HAP-1 (cell line): Measurements from ENCODE around the gene FBXL14.

ENCODE experiments used
- DNase-seq, 2 experiments: peaks; one replicate each; pipeline ENCODE4 v3.0.0-alpha.2; 2016 to 2020; ENCODE audit warnings: low spot score in 2 of 2
- H3K27me3 ChIP-seq: fragments of 250-450 bp; sonication (Bioruptor Pico); 2 replicates; pipeline ENCODE4 v1.5.1; 2020; ENCODE audit warnings: low read depth, mild to moderate bottlenecking, moderate library complexity
- H3K36me3 ChIP-seq: fragments of 250-450 bp; sonication (Bioruptor Pico); replicated peaks from 2 replicates; pipeline ENCODE4 v1.5.1; 2020; ENCODE audit warnings: mild to moderate bottlenecking
- H3K4me1 ChIP-seq: fragments of 250-450 bp; sonication (Bioruptor Pico); 2 replicates; pipeline ENCODE4 v1.5.1; 2020; ENCODE audit warnings: mild to moderate bottlenecking
- H3K4me3 ChIP-seq: fragments of 250-450 bp; sonication (Bioruptor Pico); 2 replicates; pipeline ENCODE4 v1.5.1; 2020; ENCODE audit warnings: mild to moderate bottlenecking, moderate library complexity
- H3K9me3 ChIP-seq: fragments of 250-450 bp; sonication (Bioruptor Pico); 2 replicates; pipeline ENCODE4 v1.5.1; 2020; ENCODE audit warnings: mild to moderate bottlenecking, moderate library complexity
- in situ Hi-C: fragments of 300-500 bp; cut with MboI; formaldehyde crosslinking; loops from 3 replicates; pipeline ENCODE4 v1.14.3; 2020; ENCODE audit warnings: low sequenced_read_pairs, inconsistent platforms, mixed read lengths

Gene FBXL14

DNA sequence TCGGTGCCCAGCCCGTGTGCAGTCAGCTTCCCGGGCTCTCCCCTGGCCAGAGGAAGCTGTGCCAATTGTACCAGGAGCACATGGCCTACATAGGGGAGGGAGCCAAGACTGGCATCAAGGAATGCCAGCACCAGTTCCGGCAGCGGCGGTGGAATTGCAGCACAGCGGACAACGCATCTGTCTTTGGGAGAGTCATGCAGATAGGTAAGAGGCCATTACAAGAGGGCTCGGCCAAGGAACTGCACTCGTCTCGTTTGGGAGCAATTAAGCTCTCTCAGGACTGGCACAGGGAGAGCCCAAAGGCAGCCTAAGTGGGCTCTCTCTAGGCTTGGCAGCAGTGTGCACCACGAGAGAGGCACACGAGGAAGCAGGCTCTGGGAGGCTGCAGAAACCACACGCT, 38.3 kb upstream of the FBXL14 start:
- in situ Hi-C loops, result loop anchor here (25.0 kb wide), 1 partner anchor 955 kb away; no protein-coding TSS in a partner anchor
- peaks cover 10% of the 10 kb centered on the region; the same call in 1 of the 2 replicates for H3K4me1 ChIP-seq
- H3K36me3 ChIP-seq, result no peaks in the 10 kb centered on the region
- H3K9me3 ChIP-seq, result no peaks in the 10 kb centered on the region
- no peak overlapping the region for H3K4me3 ChIP-seq
- no peak for DNase-seq
- no peaks in the 10 kb centered on the region; the same call in 1 of the 2 replicates for H3K27me3 ChIP-seq

DNA sequence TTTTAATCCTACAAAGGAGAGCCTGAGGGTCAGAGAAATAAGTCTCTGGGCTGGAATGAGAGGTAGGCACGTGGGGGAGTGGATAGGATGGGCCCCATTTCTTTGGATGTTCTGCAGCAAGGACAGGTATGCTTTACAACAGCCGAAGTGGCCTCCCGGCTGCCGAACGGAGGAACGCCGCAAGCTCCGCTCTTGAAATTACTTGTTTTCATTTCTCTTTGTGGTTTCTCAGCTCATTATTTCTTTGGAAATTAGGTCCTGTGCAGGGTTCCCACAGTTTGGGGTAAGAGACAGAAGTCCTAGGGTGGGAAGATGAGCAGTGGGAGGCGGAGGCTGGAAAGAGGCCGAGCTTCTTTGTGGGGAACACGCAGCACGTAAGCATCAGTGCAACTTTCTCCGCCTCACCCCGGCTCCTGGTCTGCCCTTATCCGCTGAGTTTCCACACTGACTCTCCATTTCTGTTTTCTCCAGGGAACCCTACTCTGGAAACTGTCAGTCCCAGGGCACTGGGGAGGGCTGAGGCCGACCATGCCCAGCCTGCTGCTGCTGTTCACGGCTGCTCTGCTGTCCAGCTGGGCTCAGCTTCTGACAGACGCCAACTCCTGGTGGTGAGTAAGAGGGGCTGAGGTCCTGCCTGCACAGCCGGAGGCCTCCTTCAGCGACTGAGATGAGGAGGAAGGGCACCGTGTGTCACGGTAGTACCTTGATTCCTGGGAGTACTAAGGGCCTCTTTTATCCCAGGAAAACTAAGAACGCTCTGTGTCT, 36.6 kb upstream of the FBXL14 start:
- Histone ChIP-seq H3K4me1 (peaks cover 10% of the 10 kb centered on the region; the same call in 1 of the 2 replicates), H3K27me3 (no peaks in the 10 kb centered on the region; the same call in 1 of the 2 replicates), H3K4me3 (no peak overlapping the region), H3K9me3 (no peaks in the 10 kb centered on the region), H3K36me3 (no peaks in the 10 kb centered on the region)
- DNase-seq, result no peak
- in situ Hi-C loops, result loop anchor here (25.0 kb wide), 1 partner anchor 956 kb away; no protein-coding TSS in a partner anchor

DNA sequence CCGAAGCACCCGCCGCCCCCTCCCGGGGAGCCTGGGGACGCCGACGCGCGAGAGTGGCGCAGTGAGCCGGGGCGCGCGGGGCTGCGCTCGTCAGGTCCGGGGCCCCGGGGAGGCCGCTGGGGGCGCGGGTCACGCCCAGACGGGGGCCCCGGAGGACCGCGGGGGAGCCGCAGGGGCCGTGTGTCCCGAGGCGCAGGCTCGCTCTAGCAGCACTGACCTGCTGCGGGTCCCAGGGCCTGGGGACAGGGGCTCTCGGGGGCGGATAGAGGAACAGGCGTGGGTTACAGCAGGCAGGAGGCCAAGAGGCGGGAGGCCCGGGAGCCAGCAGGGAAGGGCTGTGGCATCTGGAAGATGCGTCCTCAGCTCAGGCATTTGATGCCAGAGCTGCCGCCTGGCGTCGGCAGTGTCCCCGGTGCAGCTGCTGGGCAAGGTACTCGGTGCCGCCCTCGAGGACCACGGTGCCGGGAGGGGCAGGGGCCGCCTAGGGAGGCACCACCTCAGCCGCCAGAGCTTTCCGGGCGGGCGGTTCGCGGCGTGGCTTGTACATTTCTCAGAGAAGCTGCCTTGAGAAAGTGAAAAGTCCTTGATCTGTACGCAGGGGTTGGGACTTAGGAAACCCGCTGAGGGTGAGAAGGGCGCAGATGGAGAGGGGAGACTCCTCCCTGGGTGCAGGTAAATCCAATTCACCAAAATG, 35.9 kb upstream of the FBXL14 start:
- H3K4me1 ChIP-seq, result peaks cover 13% of the 10 kb centered on the region
- DNase-seq, result peak in 1 of 2 experiments; percentile 24
- peak overlapping the region; percentile 28 for H3K4me3 ChIP-seq
- in situ Hi-C loops, result loop anchor here (25.0 kb wide), 1 partner anchor 957 kb away; no protein-coding TSS in a partner anchor
- no peaks in the 10 kb centered on the region for H3K9me3 ChIP-seq
- H3K27me3 ChIP-seq, result no peaks in the 10 kb centered on the region; the same call in 1 of the 2 replicates
- H3K36me3 ChIP-seq, result no peaks in the 10 kb centered on the region

DNA sequence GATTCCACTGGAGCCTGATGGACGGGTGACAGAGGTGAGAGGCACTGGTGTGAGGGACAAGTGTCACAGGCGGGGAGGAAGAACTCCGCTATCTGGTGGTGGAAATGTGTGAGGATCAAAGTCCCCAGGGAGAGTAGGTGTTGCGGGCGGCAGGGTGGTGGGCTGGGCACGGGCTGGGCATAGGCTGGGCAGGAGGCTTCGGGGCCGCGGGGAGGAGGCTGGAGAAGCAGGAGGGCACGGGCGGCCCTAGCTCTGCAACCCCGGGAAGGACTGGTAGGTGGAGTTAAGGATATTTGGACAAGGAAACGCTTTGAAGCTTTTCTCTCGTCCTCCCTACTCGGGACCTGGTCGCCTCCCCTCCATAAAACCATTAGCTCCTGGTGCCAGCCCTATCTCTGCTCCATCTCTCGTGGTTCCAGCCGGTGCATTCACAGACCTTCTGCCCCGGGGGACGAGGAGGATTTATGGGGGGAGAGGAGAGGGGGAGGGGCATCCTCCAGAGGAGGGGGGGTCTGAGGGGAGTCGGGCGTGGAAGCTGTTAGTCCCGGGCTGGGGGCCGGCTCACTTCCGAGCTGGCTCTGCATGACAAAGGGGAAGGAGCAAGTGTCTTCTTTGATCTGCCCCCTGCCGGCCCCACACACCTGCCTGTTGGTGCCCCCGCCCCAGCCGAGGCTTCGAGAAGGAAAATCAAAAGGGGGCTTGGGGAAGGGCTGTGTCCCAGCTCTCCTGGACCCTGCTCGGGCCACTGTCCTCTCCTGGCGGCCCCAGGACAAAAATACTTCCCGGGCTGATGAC, 35.2 kb upstream of the FBXL14 start:
- H3K27me3 ChIP-seq, result no peaks in the 10 kb centered on the region; the same call in 1 of the 2 replicates
- peaks cover 18% of the 10 kb centered on the region for H3K4me1 ChIP-seq
- peak in 1 of 2 experiments; percentile 53 for DNase-seq
- no peaks in the 10 kb centered on the region for H3K9me3 ChIP-seq
- H3K36me3 ChIP-seq, result no peaks in the 10 kb centered on the region
- in situ Hi-C loops, result loop anchor here (25.0 kb wide), 1 partner anchor 958 kb away; no protein-coding TSS in a partner anchor
- peak overlapping the region; percentile 28 for H3K4me3 ChIP-seq

DNA sequence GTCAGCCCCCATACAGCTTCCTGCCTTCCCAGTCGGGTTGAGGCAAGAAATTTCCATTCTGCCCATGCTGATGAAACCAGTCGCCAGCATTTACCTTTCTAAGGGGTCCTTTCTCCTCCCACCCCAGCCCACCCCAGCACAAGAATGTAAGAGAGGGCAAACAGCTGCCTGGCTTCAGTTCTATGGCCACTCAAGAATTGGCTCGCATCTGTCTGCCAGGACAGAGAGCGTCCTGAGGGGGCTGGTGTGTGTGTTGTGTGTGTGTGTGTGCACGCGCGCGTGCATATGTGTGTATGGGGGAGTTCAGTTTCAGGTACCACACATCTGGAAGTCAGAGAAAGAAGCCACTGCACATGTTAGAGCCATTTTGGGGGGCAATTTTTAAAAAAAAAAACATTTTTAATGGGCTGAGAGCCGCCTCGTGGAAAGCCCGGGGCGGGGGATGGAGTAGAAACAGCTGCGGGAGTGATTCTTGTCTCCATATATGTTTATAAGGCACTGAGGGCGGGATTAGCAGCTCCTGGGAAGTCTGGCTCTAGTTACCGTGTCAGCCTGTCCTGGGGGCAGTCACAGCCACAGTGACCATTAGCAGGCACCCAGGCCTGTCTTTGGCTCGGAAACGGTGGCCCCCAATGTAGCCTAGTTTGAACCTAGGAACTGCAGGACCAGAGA, 34.4 kb upstream of the FBXL14 start, which contains the start of gene WNT5B:
Gene WNT5B, plus strand, starts transcription at position 566 of the 672 bp plus-strand sequence. CDS start 2,124 bp downstream, outside the sequence.
- H3K4me3 ChIP-seq, result peak within 1 kb of the TSS; percentile 28
- H3K36me3 ChIP-seq, result no peaks in the 10 kb centered on the region
- no peaks in the 10 kb centered on the region for H3K9me3 ChIP-seq
- DNase-seq, result no peak
- in situ Hi-C loops, result loop anchor here (25.0 kb wide), 1 partner anchor 958 kb away; no protein-coding TSS in a partner anchor
- H3K4me1 ChIP-seq, result peaks cover 18% of the 10 kb centered on the region
- no peaks in the 10 kb centered on the region; the same call in 1 of the 2 replicates for H3K27me3 ChIP-seq

DNA sequence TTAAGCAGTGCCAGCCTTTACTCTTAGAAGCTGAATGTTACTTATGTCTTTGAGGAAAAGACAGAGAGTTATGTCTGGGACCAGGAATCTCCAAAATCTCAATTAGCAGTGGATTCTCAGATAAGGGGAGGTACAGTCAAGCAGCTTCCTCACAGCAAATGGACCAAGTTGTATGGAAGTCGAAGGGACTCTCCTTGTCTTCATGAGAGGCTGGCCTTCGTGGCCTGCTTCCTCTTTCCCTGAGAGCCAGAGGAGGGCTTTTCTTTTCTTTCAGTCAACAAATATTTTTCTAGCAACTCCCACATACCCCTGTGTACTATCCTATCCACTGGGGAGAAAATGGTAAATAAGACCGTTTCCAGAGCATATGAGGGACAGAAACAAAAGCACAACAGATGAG, 28.0 kb upstream of the FBXL14 start:
- H3K36me3 ChIP-seq, result no peaks in the 10 kb centered on the region
- DNase-seq, result no peak
- H3K4me1 ChIP-seq, result peaks cover 11% of the 10 kb centered on the region
- in situ Hi-C loops, result no loop called here
- no peaks in the 10 kb centered on the region for H3K9me3 ChIP-seq
- no peaks in the 10 kb centered on the region for H3K27me3 ChIP-seq
- H3K4me3 ChIP-seq, result no peak overlapping the region

DNA sequence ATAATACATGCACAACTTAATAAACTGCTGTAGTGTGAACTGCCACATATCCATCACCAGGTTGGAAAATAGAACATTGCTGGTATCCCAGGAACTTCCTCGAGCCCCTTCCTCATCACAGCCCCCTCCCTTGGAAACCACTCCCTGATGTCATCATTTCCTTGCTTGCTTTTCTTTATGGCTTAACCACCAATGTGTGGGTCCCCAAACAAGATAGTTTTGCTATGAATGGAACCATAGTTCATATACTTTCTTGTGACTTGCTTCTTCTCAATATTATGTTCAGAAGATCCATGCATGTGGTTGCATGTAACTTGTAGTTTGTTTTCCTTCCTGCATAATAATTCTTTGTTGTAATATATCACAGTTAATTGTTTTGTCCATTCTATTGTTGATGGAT, 25.7 kb upstream of the FBXL14 start:
- peaks cover 5% of the 10 kb centered on the region for H3K4me1 ChIP-seq

DNA sequence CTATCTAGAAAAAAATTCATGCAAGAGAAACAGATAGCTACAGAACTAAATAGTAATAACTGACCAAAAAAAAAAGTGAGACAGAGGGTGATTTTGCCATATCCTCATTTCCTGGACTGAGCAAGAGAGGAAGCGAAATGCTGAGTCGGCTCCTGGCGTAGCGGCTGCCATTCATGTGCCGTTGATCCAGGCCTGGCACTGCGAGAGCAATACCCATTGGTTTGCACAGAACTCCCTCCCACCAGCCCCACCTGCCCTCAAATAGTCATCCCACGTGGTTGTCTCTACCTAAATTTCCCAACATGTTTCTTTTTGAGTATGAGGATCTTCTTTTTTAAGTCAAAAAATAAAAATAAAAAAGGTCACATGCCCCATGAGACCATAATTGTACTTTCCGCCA, 25.2 kb upstream of the FBXL14 start:
- H3K4me1 ChIP-seq, result peaks cover 3% of the 10 kb centered on the region
- in situ Hi-C loops, result no loop called here
- no peak for DNase-seq
- no peaks in the 10 kb centered on the region for H3K9me3 ChIP-seq
- H3K4me3 ChIP-seq, result no peak overlapping the region
- no peaks in the 10 kb centered on the region for H3K27me3 ChIP-seq
- no peaks in the 10 kb centered on the region for H3K36me3 ChIP-seq

More for the DNA sequence above, 25.7 kb upstream of the FBXL14 start:
- H3K36me3 ChIP-seq, result no peaks in the 10 kb centered on the region
- in situ Hi-C loops, result no loop called here
- no peak overlapping the region for H3K4me3 ChIP-seq
- DNase-seq, result no peak
- H3K9me3 ChIP-seq, result no peaks in the 10 kb centered on the region
- no peaks in the 10 kb centered on the region for H3K27me3 ChIP-seq

DNA sequence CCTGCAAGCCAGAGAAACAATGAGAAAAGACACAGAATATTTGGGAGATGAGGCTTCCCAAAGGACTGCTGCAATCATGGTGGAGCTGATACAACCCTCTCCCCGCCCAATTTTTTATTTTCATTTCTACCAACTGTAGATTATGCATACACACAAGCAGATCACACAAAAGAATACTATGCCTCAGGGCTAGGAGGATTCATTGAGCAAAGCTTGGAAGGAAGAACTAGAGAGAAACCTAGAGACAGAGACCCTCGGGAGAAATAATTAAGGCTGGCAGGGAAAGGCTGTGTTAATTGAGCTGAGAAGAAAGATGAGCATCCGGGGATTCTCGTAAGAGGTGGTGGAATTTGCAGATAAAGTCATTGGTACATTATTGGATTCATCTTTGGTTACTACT, 24.8 kb upstream of the FBXL14 start:
- no peaks in the 10 kb centered on the region for H3K27me3 ChIP-seq
- no peaks in the 10 kb centered on the region for H3K9me3 ChIP-seq
- no peak overlapping the region for H3K4me3 ChIP-seq
- H3K4me1 ChIP-seq, result peaks cover 3% of the 10 kb centered on the region; the same call in 1 of the 2 replicates
- in situ Hi-C loops, result no loop called here
- no peak for DNase-seq
- H3K36me3 ChIP-seq, result no peaks in the 10 kb centered on the region

DNA sequence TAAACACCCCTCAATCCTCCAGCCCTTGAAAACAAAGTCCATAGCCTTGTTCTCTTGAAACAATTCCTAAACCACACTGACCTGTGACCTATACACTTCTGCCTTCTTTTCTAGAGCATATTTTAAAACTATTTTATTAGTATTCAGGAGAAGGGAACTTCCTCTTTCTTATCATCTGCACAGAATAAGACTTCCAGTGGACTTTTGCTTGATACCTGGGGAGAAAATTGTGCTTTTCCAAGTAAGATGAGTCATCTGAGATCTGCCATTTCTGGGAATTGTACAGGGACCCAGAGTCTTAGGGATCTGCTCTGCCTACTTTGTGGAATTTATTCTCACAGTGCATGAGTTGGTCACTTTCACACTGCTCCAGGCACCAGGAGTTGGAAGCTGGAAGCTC, 24.1 kb upstream of the FBXL14 start:
- peaks cover 3% of the 10 kb centered on the region; the same call in 1 of the 2 replicates for H3K4me1 ChIP-seq
- no peak for DNase-seq
- in situ Hi-C loops, result no loop called here
- H3K9me3 ChIP-seq, result no peaks in the 10 kb centered on the region
- H3K27me3 ChIP-seq, result no peaks in the 10 kb centered on the region
- no peaks in the 10 kb centered on the region for H3K36me3 ChIP-seq
- no peak overlapping the region for H3K4me3 ChIP-seq

DNA sequence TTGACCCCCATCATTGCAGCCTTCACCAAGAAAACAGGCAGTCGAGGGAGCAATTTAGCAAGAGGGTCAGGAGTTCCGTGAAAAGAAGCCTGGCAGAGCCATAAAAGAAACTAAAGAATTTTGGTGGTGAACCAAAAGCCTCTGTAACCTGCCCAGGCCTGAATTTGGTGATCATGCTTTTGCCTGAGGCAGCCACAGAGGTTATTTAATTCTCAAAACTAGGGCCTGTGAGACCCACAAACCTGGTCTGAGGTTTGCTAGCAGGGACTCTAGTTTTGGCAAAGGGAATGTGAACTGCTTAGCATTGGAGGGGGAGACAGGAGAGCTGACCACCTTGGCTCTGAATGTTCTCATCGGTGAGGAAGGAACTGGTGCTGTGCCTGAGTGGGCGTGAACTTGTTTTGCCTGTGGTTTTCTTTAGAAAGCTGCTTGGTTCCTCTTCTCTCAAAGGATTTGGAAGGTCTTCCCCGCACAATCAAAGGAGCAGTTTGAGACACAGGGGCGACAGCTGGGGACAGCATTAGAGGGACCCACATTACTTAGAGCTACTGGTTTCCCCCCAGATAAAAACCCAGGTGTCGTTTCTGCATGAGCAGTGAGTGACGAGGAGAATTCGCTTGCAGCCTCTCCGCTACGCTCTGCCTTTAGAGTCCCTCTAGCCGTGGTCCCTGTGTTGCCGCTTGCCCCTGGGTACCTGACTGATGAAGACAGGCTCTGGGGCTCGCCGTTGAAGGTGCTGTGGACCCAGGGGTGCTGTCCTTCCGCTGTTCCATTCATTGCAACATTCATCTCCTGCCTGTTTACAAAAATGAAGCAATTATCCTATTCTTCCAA, 22.1 kb upstream of the FBXL14 start:
- no peak overlapping the region for H3K4me3 ChIP-seq
- in situ Hi-C loops, result no loop called here
- no peaks in the 10 kb centered on the region for H3K36me3 ChIP-seq
- H3K4me1 ChIP-seq, result peaks cover 8% of the 10 kb centered on the region; the same call in 1 of the 2 replicates
- DNase-seq, result no peak
- H3K9me3 ChIP-seq, result no peaks in the 10 kb centered on the region
- no peaks in the 10 kb centered on the region for H3K27me3 ChIP-seq

DNA sequence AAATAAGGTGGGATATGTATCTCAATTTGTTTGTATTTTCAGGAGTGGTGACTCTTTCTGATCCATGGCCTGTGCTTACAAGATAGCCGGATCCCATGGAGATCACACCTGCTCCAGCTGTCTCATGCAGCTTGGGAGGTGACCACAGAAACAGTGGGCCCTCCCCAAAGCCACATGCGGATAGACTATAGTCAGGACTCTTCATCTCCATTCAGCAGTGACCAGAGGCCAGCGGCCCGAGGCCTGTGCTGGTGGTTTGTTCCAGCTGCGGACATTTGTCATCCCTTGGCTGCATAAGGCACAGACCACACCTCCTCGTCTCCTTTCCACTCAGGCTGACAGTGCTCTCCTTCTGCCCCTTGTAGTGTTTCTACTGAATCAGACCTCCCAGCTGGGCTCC, 20.0 kb upstream of the FBXL14 start:
- DNase-seq, result no peak

More for the DNA sequence above, 20.0 kb upstream of the FBXL14 start:
- Histone ChIP-seq H3K27me3 (no peaks in the 10 kb centered on the region), H3K9me3 (no peaks in the 10 kb centered on the region), H3K4me1 (peaks cover 7% of the 10 kb centered on the region; the same call in 1 of the 2 replicates), H3K36me3 (no peaks in the 10 kb centered on the region), H3K4me3 (no peak overlapping the region)
- in situ Hi-C loops, result no loop called here
